Islet precursor cell (in vitro differentiated cells): Measurements from ENCODE around the gene ADPRHL1.
"Not testable (repeated sequence)": the region's sequence is repeated elsewhere in the genome, so short reads cannot be mapped to it uniquely, and the experiment has no call there.

Experiments used
- DNase-seq: peaks from one replicate; pipeline ENCODE4 v3.0.0-alpha.2; 2018

The ADPRHL1 gene

DNA sequence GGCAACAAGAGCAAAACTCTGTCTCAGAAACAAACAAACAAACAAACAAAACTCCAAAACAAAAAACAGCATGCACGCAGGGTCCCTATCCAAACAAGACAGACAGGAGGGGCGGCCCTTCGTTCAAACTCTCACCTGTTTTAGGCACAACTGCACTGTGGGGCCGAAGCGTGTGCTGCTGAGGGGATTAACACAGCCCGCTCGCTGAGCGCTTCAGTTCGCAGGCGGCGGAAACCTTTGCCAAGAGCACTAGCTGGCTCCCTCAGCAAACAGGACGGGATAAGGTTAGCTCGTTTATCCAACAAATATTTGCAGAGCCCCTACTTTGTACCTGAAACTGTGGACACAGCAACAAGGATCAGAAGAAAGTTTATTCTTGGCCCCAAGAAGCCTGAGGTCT, 1.6 kb upstream of the ADPRHL1 start:
- DNase-seq: no peak

DNA sequence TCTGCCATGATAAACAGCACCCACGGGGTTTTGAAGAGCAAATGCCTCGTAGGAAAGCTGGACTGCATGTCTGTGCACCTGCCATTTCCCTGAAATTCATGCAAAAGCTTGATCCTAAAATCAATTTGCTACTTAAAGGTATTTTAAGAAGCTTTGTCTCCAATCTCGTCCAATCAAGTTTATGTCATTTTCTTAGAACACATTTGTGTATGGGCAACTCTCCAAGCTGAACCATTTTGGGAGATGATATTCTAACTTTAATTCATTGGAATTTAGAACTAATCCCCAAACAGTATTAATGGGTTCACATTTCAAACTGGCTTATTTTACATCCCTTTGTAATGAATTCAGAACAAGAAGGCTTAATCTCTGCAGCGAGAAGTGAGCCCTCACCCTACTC, 822 bp downstream of the ADPRHL1 start:
- DNase-seq: no peak

DNA sequence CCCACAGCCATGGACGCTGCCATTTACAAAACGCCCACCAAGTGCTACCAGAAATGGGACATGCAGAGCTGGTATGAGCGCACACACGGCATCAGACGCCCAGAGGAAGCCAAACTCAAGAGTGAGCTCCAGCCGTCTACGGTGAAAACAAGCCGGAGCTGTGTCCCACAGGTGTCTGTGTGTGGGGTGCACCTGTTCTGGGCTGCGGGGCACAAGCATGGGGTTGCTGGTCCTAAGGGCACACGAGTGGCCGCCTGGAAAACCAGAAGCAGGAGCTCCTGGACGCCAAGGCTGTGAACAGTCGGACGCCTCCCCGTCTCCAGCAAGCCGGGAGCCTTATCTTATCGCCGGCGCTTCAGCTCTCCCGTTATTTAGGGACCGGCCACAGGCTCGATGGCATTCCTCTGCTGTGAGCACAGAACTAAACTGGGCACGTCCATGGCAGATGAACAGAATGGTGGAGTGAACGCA, 1.3 kb downstream of the ADPRHL1 start:
- peak; percentile 28 for DNase-seq

DNA sequence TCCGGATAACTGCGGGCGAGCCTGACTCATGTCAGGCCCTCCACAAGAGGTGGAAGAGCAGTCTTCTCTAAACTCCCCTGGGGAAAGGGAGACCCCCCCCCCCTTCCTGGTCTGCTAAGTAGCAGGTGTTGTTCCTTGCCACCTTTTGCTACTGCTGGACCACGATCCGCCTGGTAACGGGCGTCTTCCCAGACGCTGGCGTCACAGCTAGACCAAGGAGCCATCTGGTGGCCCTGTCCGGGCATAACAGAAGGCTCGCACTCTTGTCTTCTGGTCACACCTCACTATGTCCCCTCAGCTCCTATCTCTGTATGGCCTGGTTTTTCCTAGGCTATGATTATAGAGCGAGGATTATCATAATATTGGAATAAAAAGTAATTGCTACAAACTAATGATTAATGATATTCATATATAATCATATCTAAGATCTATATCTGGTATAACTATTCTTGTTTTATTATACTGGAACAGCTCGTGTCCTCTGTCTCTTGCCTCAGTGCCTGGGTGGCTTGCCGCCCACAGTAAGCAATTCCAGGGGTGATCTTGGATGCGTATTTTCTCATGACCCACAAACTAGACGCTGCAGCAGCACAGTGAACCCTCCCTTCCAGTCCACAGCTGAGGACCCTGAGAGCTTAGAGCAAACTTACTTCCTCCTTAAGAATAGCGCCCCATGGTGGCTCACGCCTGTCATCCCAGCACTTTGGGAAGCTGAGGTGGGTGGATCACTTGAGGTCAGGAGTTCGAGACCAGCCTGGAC, 2.2 kb downstream of the ADPRHL1 start:
- DNase-seq: peak; percentile 71

DNA sequence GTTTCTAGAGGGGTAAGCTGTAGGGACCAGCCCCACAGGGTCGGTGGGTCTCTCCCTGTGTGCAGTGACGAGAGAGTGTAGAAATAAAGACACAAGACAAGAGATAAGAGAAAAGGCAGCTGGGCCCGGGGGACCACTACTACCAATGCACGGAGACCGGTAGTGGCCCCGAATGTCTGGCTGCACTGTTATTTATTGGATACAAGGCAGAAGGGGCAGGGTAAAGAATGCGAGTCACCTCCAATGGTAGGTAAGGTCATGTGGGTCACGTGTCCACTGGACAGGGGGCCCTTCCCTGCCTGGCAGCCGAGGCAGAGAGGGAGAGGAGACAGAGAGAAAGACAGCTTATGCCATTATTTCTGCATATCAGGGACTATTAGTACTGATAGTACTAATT, 2.9 kb downstream of the ADPRHL1 start:
- DNase-seq: not testable (repeated sequence)

DNA sequence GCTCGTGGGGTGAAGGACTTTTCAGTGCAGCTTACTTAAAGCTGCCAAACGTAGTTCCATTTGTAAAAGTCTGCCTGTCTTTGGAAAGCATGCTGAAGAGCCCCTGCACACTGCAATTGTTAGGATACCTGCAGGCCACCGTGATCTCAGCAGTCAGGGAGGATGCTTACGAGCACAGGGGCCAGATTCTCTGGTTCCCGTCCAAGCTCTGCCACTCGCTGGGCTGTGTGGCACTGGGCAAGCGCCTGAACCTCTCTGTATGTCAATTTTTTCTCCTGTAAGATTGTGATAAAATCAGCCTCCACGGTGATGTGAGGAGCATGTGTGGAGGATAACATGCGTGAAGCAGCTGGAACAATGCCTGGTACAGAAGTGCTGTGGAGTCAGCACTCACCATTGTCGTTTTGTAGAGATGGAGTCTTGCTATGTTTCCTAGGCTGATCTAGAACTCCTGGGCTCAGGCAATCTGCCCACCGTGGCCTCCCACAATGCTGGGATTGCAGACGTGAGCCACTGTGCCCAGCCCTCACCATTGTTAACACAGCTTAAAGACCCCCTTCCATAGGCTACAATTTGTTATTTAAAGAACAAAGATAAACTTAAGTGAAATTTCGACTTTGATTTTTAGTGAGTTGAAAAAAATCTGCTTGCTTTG, 3.5 kb downstream of the ADPRHL1 start:
- no peak for DNase-seq

DNA sequence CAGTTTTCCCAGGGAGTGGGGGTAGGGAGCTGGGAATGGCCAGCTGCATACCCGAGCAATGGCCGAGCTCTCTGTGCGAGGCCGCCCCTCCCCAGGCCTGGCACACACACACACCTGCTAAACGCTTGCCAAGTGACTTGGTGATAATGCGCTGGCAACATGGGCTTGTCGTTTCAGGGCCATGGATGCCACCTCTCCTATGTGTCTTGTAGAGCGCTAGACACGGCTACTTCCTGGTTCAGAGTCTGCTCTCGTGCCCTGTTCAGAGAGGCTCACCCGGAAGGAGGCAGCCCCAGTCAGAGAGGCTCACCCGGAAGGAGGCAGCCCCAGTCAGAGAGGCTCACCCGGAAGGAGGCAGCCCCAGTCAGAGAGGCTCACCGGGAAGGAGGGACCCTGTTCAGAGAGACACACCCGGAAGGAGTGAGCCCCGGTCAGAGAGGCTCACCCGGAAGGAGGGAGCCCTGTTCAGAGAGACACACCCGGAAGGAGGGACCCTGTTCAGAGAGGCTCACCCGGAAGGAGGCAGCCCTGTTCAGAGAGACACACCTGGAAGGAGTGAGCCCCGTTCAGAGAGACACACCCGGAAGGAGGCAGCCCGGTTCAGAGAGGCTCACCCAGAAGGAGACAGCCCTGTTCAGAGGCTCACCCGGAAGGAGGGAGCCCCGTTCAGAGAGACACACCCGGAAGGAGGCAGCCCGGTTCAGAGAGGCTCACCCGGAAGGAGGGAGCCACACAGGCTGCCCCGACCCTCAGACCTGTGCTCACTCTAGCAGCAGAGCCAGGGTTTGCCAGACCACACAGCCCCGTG, 4.2 kb downstream of the ADPRHL1 start:
- no peak for DNase-seq

DNA sequence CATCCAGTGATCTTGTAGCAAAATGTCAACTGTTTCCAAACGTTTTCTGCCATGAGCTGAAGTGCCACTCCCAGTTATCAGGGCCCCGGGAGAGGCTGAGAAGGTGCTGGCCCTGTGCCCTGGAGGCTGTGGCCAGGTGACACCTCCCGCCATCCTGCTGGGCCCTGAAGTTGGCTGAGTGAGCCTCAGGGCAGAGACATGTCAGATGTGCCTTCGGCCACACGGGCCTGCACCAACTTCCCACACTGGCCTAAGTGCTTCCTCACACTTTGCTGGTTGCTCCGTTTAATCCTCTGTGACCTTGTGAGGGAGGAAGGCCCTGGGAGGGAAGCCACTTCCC, 4.8 kb downstream of the ADPRHL1 start:
- DNase-seq: peak; percentile 62

DNA sequence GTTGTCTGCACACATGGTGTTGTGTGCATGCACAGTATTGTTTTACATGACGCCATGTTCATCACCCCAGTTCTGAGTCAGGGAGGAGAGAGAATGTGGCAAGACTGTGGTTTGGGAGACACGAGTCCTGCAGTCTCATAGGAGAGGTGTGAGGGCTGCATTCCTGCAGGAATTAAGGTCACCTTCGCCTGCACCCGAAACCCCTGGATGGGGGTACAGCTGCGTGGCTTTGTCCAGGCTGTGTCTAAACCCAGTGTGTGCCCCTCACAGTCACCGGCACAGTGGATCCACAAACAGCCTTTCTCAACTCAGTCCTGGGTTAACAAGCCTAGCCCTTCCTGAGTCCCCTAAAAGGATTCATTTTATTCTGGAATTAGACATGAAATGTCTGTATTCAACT, 5.7 kb downstream of the ADPRHL1 start:
- DNase-seq: no peak

DNA sequence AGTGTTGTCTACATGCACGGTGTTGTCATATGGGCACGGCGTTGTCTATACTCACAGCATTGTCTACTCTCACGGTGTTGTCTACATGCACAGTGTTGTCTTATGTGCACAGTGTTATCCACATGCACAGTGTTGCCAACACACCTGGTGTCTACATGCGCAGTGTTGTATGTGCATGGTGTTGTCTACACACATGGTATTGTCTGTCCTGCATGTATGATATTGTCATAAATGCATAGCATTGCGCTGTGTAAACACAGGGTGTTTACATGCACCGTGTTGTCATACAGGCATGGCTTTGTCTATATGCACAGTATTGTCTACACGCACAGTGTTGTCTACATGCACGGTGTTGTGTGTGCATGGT, 6.8 kb downstream of the ADPRHL1 start:
- no peak for DNase-seq

DNA sequence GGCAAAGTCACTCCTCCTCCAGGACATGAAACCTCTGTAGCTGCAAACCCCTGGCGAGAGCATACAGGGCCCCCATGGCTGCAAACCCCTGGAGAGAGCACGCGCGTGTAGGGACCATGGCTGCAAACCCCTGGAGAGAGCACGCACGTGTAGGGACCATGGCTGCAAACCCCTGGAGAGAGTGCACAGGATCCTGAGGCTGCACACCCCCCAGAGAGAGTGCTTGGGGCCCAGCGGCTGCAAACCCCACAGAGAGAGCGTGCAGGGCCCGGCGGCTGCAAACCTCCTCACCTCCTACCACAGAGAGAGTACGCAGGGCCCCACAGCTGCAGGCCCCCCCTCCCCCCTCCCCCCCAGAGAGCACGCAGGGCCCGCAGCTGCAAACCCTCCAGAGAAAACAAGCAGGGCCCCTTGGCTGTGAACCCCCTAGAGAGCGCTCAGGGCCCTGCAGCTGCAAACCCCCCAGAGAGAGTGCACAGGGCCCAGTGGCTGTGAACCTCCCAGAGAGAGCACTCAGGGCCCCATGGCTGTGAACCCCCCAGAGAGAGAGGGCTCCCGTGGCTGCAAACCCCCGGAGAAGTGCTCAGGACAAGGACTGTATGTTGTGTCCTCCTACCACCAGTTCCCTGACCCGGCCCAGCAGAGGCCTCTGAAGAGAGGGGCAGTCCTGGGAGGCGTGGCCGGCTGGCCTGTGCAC, 7.3 kb downstream of the ADPRHL1 start:
- DNase-seq: no peak

DNA sequence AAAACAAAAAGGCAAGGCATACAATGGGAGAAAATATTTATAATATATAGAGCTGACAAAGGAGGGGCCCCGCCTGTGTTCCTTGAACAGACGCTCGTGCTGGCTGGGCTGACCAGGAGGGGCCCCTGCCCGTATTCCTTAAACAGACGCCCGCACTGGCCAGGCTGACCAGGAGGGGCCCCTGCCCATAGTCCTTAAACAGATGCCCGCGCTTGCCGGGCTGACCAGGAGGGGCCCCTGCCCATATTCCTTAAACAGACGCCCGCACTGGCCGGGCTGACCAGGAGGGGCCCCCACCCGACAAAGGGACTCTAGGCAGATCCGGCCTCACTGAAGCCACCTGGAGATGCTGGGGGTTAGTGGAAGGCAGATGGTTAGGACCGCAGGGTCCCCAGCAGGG, 9.3 kb downstream of the ADPRHL1 start:
- no peak for DNase-seq

DNA sequence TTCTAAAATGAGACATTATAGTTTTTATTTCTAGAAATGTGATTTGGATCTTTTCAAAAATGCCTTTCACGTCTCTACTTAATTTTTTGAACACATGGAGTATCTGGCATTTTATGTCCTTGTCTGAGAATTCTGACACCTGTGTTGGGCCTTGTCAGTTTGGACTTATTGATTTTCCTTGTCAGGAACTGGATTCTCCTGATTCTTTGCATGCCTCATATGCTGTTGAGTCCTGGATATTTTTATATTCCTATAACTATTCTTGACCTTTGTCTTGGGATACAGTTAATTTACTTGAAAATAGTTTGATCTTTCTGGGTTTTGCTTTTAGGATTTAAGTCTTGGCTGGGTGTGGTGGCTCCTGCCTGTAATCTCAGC, 10.3 kb downstream of the ADPRHL1 start:
- no peak for DNase-seq

DNA sequence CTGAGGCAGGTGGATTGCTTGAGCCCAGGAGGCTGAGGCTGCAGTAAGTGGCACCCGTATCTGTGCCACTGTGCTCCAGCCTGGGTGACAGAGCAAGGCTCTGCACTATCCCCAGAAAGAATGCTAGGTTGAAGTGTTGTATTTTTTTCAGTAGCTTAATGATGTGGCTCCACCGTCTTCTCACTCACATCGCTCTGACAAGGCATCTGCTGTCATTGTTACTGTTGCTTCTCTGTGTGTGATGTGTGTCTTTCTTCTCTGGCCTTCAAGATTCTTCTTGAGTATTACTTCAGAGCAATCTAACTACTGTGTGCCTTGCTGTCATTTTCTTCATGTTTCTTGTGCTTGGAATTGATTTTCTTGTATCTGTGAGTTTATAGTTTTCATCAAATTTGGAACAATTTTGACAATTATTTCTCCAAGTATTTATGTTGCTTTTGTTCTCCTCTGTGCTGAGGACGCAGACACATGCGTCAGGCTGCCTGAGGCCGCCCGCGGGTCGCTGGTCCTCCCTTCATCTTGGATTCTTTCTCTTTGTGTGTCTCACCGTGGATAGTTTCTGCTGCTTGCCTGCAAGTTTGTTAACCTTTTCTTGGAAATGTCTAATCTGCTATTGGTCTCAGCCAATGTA, 10.8 kb downstream of the ADPRHL1 start:
- no peak for DNase-seq

DNA sequence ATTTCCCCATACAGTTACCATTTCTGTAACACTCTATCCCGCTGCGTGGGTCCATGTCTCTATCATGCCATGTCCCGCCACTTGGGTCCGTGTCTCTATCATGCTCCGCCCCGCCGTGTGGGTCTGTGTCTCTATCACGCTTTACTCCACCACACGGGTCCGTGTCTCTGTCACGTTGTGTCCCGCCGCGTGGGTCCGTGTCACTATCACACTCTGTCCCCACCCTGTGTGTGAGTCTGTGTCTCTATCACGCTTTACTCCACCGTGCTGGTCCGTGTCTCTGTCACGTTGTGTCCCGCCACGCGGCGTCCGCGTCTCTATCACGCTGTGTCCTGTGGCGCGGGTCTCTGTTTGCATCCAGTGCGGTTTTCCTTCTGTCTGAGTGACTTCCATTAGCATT, 11.6 kb downstream of the ADPRHL1 start:
- DNase-seq: no peak

DNA sequence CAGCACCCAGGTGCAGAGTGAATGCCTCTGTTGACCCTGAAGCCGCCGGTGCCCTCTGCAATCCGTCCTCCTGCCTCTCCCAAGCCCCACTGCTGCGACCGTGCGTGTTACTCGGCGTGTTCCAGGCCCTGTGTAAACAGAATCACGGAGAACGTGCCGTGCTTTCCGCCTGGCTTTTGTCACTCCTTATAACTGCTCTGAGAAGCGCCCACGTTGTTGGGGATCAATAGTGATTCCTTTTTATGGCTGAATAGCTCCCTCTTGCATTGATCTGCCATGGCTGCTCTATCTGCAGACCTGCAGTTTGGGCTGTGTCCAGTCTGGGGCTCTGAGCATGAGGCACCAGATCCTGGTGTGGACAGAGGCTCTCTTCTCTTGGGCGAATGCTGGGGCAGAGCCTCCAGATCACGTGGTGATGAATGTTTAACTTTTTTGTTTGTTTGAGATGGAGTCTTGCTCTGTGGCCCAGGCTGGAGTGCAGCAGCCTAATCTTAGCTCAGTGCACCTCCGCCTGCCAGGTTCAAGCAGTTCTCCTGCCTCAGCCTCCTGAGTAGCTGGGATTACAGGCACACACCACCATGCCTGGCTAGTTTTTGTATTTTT, 15.8 kb downstream of the ADPRHL1 start:
- DNase-seq: peak; percentile 58

DNA sequence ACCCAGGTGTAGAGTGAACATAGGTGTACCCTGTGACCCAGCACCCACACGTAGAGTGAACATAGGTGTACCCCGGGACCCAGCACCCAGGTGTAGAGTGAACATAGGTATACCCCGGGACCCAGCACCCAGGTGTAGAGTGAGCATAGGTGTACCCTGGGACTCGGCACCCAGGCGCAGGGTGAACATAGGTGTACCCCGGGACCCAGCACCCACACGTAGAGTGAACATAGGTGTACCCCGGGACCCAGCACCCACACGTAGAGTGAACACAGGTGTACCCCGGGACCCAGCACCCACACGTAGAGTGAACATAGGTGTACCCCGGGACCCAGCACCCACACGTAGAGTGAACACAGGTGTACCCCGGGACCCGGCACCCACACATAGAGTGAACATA, 16.4 kb downstream of the ADPRHL1 start:
- DNase-seq: not testable (repeated sequence)

DNA sequence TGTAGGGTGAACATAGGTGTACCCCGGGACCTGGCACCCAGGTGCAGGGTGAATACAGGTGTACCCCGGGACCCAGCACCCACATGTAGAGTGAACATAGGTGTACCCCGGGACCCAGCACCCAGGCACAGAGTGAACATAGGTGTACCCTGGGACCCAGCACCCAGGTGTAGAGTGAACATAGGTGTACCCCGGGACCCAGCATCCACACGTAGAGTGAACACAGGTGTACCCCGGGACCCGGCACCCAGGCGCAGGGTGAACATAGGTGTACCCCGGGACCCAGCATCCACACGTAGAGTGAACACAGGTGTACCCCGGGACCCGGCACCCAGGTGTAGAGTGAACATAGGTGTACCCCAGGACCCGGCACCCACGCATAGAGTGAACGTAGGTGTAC, 17.4 kb downstream of the ADPRHL1 start:
- DNase-seq: not testable (repeated sequence)

DNA sequence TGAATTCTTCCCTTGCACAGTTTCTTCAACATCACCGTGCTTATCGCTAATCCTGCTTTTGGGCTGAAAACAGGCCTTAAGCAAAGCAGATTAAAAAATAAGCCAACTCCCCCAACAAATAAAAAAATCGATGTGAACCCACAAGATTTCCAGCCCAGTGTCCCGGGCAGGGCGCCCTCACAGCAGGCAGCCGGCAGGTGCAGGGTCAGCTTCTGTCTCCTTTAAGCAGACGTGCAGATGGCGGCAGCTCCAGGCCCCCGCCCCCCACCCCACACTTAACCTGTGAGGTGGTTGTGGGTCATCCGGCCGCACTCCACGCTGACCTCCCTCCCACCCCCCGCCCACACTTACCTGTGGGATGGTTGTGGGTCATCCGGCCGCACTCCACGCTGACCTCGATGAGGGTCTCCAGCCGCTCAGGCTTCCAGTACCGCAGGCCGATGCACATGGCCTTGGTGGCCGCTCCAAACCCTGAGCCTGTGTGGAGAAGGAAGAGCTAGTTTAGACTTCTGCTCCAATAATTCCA, 19.8 kb downstream of the ADPRHL1 start:
- DNase-seq: no peak

DNA sequence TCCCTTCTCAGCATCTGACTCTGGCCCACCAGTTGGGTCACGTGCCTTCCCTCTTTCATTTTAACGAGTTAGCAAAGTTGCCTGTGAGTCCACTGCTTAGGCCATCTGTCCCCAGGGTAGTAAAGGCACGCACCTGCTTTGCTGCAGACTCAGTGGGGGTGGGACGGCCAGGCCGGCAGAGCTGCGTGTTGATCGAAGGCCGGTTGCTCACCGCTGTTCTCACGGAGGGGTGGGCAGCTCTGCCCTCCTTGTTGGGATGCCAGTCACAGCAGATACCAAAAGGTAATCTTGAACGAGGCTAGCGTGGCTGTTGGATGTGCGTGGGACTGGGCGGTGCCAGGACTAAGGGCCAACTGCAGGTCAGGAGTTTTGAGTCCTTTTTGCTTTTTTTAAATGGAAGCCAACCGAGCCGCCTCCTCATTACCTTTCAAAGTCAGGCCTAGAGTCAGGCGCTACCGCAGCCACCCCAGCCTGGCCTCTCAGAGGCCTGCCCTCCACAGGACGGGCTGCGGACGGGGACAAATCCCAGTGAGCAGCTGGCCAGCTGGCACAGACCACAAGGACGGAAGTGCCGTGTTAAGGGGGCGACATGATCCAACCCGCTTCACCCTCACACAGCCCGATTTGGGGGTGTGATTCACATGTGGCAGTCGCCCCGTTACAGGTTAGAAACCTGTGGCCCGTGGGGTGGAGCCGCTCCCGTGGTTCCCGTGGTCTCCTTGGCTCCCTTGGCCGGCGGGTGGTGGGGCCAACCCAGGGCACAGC, 20.6 kb downstream of the ADPRHL1 start:
- DNase-seq: no peak

DNA sequence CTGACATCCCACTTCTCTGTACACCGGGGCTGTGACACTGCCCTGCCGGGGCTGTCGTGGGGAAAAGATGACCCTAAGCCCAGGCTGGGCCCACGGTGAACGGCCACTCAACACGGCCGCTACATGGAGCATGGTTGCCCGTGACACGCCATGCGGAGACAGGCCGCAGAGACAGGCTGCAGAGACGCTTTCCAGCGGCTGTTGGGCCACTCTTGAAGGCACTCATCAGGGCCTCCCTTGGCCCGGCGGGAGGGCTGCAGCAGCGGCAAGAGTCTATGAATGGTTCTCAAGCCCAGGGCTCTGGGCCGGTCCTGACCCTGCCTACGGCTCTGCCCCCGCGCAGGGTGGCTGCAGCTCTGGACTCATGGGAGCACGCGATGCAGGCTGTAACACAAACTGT, 22.1 kb downstream of the ADPRHL1 start:
- no peak for DNase-seq
